GM19035 (cell line): ENCODE measurements around the gene SAE1.

ENCODE experiments used
- ATAC-seq: cut with Tn5 transposase; IDR thresholded peaks from one replicate; pipeline ENCODE4 v1.9.1; 2021; ENCODE audit not compliant: unreplicated experiment

Gene SAE1

DNA sequence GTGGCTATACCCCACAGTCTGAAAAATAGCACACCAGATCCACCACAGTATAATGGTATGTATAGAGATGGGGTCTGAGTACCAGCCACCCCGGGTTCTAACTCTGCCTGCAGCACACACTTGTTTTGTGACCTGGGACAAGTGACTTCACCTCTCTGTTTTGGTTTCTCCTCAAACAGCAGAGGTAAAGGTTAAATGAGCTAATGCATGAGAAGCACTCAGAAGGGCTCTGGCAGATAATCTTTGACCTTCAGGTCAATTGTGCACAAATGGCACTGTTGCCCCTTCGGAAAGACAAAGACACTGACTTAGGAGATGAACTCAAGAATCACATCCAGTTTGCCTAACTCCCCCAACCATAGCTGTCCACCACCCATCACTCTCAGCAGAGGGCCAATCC, 24.8 kb upstream of the SAE1 start:
- no peak for ATAC-seq

DNA sequence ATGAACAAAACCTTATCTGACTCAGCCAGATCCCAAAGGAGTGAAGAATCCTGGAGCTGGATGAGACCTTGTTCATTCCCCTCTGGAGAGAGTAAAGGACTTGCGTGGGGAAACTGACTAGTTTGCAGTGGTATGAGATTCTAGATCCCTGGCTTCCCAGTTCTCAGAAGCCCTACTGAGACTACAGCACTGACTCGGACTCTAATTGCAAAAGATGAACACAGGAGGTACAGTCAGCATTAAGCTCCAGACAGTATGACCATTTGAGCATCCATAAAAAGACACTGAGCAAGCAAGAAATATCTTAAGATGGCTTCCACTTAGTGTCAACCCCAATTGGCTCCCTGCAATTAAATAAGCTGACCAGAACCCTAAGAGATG, 23.8 kb upstream of the SAE1 start:
- ATAC-seq, result no peak

DNA sequence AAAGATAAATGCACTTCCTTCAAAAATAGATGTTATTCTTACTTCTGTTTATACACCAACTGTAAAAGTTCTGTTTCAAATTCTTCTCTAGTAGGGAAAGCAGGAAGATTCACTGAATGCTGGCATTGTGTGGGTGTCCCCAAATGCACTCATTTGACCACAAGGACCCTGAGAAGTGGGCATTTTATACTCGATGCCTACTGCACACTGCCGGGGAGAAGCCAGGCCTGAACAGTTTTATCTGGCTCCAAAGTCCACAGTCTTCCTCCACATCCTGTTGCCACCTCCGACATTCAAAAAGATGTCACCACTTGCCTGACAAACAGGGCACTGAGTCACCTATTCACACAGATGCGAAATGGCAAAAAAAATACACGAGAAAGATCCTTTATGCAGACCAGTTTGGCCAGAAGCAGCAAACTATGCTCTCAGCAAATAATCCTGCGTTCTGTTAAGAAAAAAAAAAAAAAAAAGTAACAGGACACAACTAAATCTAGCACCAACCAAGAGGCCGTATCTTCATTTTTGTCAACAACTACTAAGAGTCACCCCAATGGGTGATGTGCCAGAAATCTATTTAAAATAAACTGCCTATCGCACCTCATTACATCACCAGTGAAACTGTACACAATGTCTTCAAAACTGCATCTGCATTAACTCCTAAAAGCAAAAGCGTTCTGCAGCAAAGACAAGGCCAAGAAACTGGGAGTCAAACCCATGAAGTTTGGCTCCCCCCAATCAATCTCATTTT, 23.3 kb upstream of the SAE1 start:
- ATAC-seq, result no peak

DNA sequence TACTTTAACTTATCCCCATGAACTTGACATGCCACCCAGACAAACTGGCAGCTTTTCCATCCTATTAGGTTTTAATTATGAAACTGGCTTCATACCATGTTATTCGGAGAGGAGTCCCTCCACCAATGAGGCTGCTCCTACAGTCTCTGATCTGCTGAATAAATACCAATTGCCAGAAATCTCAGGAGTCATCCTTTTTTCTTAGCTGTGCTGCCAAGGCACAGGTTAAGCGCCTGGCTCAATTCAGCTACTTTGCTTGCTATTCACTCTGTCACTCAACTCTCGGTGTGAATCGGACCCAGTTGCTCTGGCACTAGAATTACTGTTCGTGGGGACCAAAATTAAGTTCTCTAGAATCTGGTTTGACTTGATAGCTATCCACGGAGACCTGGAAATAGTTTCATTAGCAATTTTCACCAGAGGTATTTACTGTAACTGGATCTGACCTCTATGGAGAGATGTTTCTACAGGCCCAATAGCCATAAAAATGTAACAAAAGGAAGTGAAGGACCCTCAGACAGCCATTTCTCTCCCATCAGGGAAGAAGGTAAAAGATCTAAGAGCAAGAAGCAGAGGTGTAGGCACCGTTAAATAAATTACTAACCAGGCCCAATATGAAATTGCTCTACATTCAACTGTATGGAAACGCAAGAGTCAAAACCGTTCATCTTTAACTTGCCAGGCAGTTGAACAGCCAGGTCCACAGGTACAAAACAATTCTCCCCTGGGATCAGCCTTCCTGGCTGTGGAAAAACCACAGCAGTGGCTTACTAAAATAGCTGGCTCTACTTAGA, 22.5 kb upstream of the SAE1 start:
- no peak for ATAC-seq

DNA sequence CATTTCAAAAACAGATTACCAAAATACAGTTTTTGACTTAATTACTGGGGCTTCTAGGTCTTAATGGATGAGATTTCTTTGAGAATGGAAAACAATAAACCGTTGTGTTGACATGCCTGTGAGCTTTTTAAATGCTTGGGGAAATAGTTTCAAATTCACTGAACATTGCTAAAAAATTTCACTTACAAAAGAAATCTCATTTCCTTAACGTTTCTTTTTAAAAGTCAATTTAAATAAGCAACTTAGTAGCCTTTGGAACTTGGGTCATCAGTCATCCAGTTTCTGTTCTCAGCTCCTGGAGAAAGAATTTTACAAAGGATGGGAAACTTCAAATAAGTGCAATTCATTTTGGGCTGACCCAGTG, 21.5 kb upstream of the SAE1 start:
- ATAC-seq, result no peak

DNA sequence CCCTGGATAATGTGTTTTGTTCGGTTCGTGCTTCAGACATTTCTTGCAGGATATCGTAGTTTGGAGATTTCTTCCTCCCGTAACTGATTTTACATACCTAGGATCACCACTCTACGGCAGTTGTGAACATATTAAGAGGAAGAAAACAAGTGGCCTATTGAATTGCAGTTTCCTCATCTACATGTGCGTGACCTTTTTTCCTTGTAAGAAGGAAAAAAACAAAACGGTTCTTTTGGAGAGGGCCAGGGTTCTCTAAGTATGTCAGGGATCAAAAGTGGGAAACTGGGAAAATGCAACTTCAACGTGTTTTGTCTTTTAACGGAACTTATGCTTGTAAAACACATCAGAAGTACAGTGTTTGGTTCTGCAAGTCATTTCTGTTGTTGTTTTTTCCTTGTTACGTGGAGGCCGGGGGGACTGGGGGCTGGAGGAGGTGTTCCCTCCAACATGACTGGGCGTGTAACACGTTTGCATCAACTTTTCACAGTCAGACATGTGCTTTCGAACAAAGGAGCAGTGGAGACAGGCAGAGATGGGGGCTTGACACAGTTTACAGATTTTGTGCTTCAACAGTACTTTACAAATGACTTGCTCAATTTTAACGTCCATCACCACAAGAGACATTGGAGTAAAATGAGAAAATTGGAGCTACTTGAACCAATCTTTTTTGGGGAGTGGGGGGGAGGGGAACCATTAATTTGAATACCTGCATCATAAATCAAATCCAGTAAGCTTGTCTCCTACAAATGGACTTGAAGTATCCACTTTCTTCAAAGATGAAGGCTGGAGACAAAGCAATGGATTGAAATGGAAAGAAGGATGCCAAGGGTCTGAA, 20.9 kb upstream of the SAE1 start:
- no peak for ATAC-seq

DNA sequence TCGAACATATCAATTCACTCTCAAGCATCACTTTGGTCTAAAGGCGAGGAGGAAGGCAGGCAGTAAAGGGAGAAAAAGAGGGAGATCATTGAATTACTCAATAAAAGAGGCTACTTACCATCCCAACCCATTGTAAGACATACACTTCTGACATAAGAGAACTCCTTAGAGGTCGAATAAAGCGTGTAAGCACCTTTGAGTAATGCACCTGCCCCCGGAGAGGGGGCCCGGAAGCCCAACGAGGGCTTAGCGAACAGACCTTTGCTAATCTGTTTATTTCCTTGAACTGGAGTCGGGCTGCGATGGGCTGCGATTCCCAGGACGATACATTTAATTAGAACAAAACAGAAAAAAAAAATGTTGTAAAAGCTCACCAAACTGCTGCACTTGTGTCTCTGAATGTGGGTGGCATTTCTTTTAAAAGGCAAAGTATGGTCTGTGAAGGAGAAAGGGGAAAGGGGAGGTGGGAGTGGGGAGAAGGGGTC, 20.1 kb upstream of the SAE1 start:
- no peak for ATAC-seq

DNA sequence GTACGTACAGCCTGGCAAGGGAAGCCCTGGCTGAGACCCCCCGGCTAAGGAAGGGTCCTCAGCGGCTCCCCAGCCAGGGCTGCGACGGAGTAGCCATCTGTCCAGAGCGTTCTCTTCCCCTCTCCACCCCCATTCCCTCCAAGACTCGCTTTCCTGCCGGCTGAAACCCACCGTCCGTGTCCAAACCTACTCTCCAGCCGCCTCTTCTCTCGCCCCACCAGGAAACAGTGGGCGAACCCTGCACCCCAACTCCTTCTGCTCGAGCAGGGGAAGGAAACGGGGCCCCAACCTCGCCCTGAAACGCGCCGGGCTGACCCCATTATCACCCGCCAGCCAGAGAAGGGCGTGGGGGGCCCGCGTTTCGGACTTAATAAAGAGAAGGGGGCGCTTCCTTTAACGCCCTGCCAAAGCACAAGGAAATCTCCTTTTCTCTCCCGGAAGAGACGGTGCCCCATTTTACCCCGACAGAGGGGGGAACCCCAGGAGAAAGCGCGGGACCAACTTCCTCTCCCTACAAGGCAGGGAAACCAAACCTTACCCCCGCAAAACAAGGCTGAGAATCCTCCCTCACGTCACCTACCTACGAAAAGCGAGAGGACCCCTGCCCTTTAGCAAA, 19.5 kb upstream of the SAE1 start:
- no peak for ATAC-seq

DNA sequence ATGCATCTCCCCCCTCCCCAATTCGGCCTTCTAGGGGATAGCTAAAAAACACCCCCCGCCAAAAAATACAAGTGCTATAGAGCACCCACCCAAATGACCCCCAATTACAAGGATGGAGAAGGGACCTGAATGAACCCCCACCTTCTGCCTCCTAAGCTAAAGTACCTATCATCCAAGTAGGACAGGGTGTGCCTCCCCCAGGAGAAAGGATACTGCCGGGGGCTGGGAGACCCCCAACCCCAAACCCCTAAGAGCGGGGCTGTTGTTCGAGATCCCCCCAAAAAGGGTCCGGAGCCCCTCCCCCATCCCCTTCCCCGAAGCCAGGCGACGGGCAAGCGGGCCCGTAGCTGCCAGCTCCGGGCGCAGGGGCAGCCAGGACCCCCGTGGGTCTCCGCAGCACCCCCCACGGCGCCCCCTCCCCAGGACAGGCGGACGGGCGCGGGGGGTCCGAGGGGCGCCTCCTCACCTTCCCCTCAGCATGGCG, 18.9 kb upstream of the SAE1 start:
- ATAC-seq, result no peak

DNA sequence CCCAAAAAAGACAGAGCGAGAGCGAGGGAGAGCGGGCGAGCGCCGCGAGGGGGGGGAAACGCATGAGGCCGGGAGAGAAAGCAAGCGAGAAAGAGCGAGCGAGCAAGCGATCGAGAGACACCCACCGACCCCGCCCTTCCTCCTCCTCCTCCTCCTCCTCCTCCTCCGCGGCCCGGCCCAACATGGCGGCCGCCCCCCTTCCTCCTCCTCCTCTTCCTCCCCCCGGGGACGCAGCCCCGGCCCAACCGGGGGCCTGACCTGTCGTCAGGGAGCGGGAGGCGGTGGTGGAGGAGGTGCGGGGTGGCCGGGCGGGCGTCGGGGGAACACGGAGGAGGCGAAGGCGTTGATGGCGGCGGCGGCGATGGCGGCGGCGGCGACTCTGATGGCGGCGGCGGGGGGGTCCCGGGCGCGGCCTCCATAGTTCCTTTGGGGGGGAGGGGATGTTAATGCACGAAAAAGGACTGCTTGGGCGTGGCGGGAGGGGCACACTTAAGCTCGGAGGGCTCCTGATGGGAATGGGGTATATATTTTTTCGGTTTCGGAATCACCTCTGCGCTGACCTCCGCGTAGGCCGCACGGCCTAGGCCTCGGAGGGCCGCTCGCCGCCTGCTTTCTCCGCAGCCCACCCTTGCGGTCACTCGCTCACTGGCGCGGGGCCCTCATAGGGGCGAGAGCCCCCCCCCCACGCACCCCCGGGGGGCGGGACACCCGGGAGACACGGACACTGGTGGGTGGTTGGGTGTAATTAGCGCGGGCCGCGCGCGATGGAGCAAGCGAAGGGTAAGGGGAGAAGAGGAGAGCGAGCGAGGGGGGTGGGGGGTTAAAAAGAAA, 18.3 kb upstream of the SAE1 start:
- ATAC-seq, result peak; percentile 26

DNA sequence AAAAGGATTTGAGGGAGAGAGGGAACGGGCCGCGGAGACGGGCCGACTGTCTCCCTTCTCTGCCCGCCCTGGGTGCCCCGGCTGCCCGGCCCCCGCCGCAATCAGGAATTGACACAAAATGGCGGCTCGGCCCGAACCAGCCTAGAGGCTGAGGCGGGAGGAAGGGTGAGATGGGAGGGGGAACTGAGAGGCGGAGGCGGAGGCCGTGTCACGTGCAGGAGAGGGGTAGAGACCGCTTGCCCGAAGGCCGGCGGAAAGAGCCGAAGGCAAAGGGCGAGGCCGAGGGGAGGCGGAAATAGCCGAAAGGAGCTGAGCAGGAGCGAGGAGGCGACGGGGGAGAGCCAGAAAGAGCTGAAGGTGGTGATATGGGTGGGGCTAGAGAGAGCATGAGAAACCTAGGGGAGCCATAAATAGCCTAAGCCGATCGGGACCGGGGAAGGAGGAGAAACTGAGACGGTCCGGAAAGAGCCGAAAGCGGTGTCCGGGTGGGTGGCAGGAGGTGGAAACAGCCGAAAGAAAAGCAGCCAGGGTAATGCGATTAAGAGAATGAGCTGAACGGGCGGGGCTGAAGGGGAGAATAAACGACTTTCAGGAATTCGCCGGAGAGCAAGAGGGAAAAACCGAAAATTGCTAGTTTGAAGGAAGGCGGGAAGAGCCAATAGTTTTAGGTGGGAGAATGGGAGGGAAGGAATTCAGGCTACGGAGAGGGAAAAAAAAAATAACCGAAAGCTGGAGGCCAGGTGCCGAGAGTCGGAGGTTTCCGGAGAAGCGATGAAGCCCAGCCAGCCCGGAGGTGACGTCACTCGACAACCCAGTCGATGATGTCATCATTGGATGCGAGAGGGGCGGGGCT, 17.4 kb upstream of the SAE1 start, which contains the start of gene ZC3H4:
Gene ZC3H4, minus strand, starts transcription at position 780 of the 853 bp plus-strand sequence. CDS start 1,192 bp downstream, outside the sequence.
- peak; percentile 74 for ATAC-seq

DNA sequence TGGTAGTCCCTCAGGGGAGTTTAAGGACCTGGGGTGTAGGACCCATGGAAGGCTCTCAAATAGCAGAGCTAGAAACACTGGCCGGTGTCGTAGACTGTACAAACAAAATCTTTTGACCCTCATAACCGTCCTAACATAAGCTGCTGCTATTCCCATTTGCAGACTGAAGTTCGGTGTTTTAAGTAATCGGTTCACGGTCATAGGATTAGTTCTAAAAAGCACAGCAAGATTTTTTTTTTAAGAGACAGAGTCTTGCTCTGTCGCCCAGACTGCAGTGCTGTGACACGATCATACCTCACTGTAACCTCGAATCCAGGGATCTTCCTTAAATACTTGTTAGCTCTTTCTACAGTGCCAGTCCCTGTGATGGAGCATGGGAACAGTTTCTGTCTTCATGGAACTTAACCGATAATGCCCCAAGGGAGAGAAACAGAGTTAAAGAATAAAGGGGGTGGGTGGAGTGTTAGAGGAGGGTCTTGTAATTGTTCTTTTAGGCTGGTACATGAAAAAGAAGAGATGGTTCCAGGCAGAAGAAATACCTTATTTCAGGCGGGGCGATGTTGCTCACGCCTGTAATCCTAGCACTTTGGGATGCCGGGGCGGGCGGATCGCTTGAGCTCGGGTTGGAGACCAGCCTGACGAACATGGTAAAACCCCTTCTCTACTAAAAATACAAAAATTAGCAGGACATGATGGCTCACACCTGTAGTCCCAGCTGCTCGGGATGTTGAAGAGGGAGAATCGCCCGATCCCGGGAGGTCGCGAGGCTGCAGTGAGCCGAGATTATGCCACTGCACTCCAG, 16.6 kb upstream of the SAE1 start:
- no peak for ATAC-seq

DNA sequence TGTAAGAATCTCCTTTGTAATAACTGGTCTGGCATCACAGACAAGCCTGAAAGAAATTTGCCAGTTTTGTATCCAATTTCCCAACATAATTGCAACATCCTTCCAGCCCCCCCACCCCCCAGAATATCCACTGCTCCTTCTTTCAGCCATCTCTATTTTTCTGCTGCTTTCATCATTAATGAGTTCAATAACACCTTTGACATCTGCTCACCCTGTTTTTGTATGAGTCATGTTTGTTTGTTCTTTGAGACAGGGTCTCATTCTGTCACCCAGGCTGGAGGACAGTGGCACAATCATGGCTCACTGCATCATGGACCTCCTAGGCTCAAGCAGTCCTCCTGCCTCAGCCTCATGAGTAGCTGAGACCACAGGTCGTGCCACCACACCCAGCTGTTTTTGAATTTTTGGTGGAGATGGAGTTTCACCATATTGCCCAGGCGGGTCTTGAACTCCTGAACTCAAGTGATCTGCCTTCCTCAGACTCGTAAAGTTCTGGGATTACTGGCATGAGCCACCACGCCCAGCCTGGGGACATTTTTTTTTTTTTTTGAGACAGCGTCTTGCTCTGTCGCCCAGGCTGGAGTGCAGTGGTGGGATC, 10.1 kb upstream of the SAE1 start:
- ATAC-seq, result no peak

DNA sequence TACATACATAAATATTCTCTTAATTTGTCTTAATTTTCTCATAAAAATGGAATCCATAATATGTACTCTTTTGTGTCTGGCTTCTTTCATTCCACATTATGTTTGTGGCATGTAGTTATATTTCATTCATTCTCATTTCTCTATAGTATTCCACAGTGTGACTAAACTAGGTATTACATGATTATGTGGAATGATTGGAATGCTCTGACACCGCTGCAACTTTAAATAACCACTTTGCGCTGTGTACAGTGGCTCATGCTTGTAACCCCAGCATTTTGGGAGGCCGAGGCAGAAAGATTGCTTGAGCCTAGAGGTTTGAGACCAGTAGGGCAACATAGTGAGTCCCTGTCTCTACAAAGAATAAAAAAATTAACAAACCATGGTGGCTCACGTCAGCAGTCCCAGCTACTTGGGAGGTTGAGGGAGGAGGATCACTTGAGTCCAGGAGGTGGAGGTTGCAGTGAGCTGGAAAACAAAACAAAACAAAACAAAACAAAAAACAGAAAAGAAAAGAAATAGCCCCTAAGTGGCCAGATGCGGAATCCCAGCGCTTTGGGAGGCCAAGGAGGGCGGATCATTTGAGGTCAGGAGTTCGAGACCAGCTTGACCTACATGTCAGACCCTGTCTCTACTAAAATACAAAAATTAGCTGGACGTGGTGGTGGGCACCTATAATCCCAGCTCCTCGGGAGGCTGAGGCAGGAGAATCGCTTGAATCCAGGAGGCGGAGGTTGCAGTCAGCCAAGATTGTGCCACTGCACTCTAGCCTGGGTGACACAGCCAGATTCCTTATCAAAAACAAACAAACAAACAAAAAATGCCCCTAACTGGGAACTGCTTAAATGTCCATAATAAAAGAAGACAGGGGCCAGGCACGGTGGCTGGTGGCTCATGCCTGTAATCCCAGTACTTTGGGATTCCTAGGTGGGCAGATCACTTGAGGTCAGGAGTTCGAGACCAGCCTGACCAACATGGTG, 8.0 kb upstream of the SAE1 start:
- no peak for ATAC-seq

DNA sequence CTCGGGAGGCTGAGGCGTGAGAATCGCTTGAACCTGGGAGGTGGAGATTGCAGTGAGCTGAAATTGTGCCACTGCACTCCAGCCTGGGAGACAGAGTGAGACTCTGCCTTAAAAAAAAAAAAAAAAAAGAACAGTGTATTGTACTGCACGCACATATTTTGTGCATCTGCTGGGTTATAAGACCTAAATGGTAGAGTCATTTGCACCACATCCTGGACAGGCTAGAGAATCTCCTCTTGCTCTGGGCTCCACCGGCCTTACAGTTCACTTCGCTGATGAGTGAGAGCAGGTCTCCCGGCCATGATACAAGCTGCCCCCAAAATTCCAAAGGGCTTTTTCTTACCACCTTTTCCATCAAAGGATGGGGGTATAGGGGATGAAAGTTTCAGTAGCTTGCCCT, 7.2 kb upstream of the SAE1 start:
- no peak for ATAC-seq

DNA sequence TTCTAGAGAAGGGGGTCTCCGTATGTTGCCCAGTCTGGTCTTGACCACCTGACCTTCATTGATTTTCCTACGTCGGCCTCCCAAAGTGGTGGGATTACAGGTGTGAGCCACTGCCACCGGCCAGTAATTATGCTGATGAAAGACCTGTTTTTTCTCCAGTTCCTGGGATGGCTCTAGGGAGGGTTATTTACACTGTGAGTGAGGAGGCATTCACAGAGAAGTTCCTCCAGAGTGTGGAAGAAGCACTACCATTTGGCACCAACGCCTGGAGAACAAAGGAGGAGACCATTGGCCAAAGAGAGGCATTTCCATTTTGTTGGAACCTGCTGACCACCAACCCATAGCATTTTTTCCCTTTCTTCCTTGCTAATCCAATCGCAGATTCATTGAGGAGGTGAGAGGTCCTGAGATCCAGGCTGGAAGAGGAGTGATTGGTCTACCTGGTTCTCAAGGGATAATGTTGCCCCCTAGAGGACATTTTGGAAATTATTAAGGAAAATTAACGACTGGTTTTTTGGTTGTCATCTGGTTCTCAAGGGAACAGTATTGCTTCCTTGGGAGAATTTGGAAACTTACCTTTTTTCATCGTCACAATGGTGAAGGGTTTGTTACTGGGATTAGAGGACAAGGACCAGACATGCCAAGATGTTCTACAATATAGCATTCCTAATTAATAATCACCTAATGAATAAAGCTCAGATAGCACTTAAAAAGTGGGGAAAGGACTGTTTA, 5.5 kb upstream of the SAE1 start:
- ATAC-seq, result no peak
